Smooth muscle cell (in vitro differentiated cells): ENCODE data around the gene TOP1. TPM values are rescaled to one million over a fixed set of nuclear protein-coding genes. Genes with fewer than 3 reads are reported as not detected.

Experiments used
- DNase-seq: peaks from one replicate; lab custom pipeline; 2025; ENCODE audit not compliant: unreplicated experiment; lab: John Stamatoyannopoulos, UW
- H2AFZ ChIP-seq: fragments of 200-600 bp; sonication (generic); 2 replicates; pipeline ENCODE4 v1.6.0; 2016; ENCODE audit warnings: antibody characterized with exemption, low read depth, mild to moderate bottlenecking
- H3F3A ChIP-seq: fragments of 200-600 bp; sonication (generic); 2 replicates; pipeline ENCODE4 v1.6.0; 2017; ENCODE audit warnings: antibody characterized with exemption, low read depth
- H3K27ac ChIP-seq: fragments of 200-600 bp; sonication (generic); 2 replicates; pipeline ENCODE4 v1.5.1; 2016; ENCODE audit warnings: low read depth, mild to moderate bottlenecking
- H3K27me3 ChIP-seq: fragments of 200-600 bp; sonication (generic); 2 replicates; pipeline ENCODE4 v1.6.1; 2016; ENCODE audit warnings: low read depth, mild to moderate bottlenecking
- H3K36me3 ChIP-seq: fragments of 200-600 bp; sonication (generic); 2 replicates; pipeline ENCODE4 v1.5.1; 2016; ENCODE audit warnings: low read depth
- H3K4me1 ChIP-seq: fragments of 200-600 bp; sonication (generic); 2 replicates; pipeline ENCODE4 v1.5.1; 2016; ENCODE audit warnings: low read depth
- H3K4me2 ChIP-seq: fragments of 200-600 bp; sonication (generic); 2 replicates; pipeline ENCODE4 v1.6.0; 2016; ENCODE audit warnings: mild to moderate bottlenecking
- H3K4me3 ChIP-seq: fragments of 200-600 bp; sonication (generic); 2 replicates; pipeline ENCODE4 v1.5.1; 2016; ENCODE audit warnings: mild to moderate bottlenecking
- H3K79me2 ChIP-seq: fragments of 200-600 bp; sonication (generic); 2 replicates; pipeline ENCODE4 v1.6.0; 2016; ENCODE audit warnings: low read depth, mild to moderate bottlenecking
- H3K9ac ChIP-seq: fragments of 200-600 bp; sonication (generic); 2 replicates; pipeline ENCODE4 v1.6.0; 2016; ENCODE audit warnings: low read depth
- H3K9me3 ChIP-seq: fragments of 200-600 bp; sonication (generic); replicated peaks from 2 replicates; pipeline ENCODE4 v1.5.1; 2016; ENCODE audit warnings: low read depth
- H4K20me1 ChIP-seq: fragments of 200-600 bp; sonication (generic); 2 replicates; pipeline ENCODE4 v1.6.0; 2016; ENCODE audit warnings: low read depth
- CTCF ChIP-seq: fragments of 200-600 bp; sonication (generic); IDR thresholded peaks from 2 replicates; pipeline ENCODE4 v1.5.1; 2017; ENCODE audit warnings: borderline replicate concordance, mild to moderate bottlenecking, antibody characterized with exemption; ENCODE audit not compliant: insufficient read depth, poor library complexity, severe bottlenecking
- WGBS: methylation state at CpG from one replicate; pipeline ENCODE4 v1.1.7; 2016; ENCODE audit warnings: low lambda C conversion rate; 5-methylcytosine and 5-hydroxymethylcytosine counted together
- polyA plus RNA-seq: library from polyadenylated mRNA; unstranded; fragments of >200 nt; fragmentation: Nextera tagmentation; extraction: Ambion mirVana; gene quantifications from 2 replicates; pipeline ENCODE4 v1.2.1, GENCODE V29; 2016
- total RNA-seq: library from RNA; depleted of rRNA; stranded (reverse); fragments of >200 nt; gene quantifications from 2 replicates; pipeline ENCODE4 v1.2.3, GENCODE V29; 2014

TOP1 gene
- total and polyA plus RNA-seq, 2 experiments from 2014 or later, result 17.0 to 28.6 TPM

GRCh38 chr20:41072915-41073314, 44.3 kb downstream of the TOP1 start:
- H3K9ac ChIP-seq, result no peak overlapping the region
- 83% methylated on average over 3 of the region's 3 CpGs for WGBS

GRCh38 chr20:41074441-41074840, 45.8 kb downstream of the TOP1 start:
- DNase-seq, result no peak
- Histone ChIP-seq H3K9me3 (no peaks in the 10 kb centered on the region), H4K20me1 (peaks cover 100% of the 10 kb centered on the region), H3K79me2 (peaks cover 75% of the 10 kb centered on the region), H3K27ac (no peak overlapping the region), H3K4me1 (no peaks in the 10 kb centered on the region), H2AFZ (no peak overlapping the region), H3K9ac (no peak overlapping the region), H3K36me3 (peaks cover 3% of the 10 kb centered on the region), H3K4me3 (no peak overlapping the region), H3K4me2 (no peak overlapping the region), H3K27me3 (no peaks in the 10 kb centered on the region), H3F3A (peaks cover 6% of the 10 kb centered on the region)
- no peak for TF ChIP-seq CTCF

More at GRCh38 chr20:41072915-41073314, 44.3 kb downstream of the TOP1 start:
- H3F3A ChIP-seq, result peaks cover 9% of the 10 kb centered on the region
- H3K4me3 ChIP-seq, result no peak overlapping the region
- H3K4me1 ChIP-seq, result no peaks in the 10 kb centered on the region
- H3K79me2 ChIP-seq, result peaks cover 90% of the 10 kb centered on the region
- TF ChIP-seq CTCF, result no peak
- H3K9me3 ChIP-seq, result no peaks in the 10 kb centered on the region
- no peak overlapping the region for H2AFZ ChIP-seq
- peaks cover 100% of the 10 kb centered on the region for H4K20me1 ChIP-seq
- H3K4me2 ChIP-seq, result peak overlapping the region; percentile 38
- no peak for DNase-seq
- H3K27ac ChIP-seq, result peak overlapping the region; percentile 54
- no peaks in the 10 kb centered on the region for H3K27me3 ChIP-seq
- peaks cover under 1% of the 10 kb centered on the region for H3K36me3 ChIP-seq

GRCh38 chr20:41076776-41077175, 48.2 kb downstream of the TOP1 start:
- DNase-seq, result no peak
- Histone ChIP-seq H4K20me1 (peaks cover 99% of the 10 kb centered on the region), H2AFZ (no peak overlapping the region), H3K4me2 (no peak overlapping the region), H3K27ac (no peak overlapping the region), H3K9ac (no peak overlapping the region), H3K36me3 (peaks cover 16% of the 10 kb centered on the region), H3K27me3 (no peaks in the 10 kb centered on the region), H3K4me1 (peaks cover 10% of the 10 kb centered on the region), H3K9me3 (no peaks in the 10 kb centered on the region), H3K4me3 (no peak overlapping the region), H3F3A (no peaks in the 10 kb centered on the region), H3K79me2 (peaks cover 52% of the 10 kb centered on the region)
- TF ChIP-seq CTCF, result no peak
- WGBS, result 92% methylated on average over 4 of the region's 4 CpGs

- peaks cover 97% of the 10 kb centered on the region for H4K20me1 ChIP-seq
- peaks cover 3% of the 10 kb centered on the region for H3F3A ChIP-seq
- H3K9ac ChIP-seq, result no peak overlapping the region
- DNase-seq, result no peak
- no peak overlapping the region for H3K4me2 ChIP-seq
- H3K4me3 ChIP-seq, result no peak overlapping the region
- H3K4me1 ChIP-seq, result peaks cover 10% of the 10 kb centered on the region
- no peak overlapping the region for H3K27ac ChIP-seq
- no peaks in the 10 kb centered on the region for H3K9me3 ChIP-seq
- TF ChIP-seq CTCF, result peak; percentile 37
- no peaks in the 10 kb centered on the region for H3K27me3 ChIP-seq
- H3K79me2 ChIP-seq, result peaks cover 39% of the 10 kb centered on the region
- H2AFZ ChIP-seq, result no peak overlapping the region
- peaks cover 18% of the 10 kb centered on the region for H3K36me3 ChIP-seq
Observed at GRCh38 chr20:41078329-41078728, 49.7 kb downstream of the TOP1 start.
